Activated CD4-positive, alpha-beta memory T cell treated with anti-CD3 and anti-CD28 coated beads, Interleukin-2, amount 10 ng/mL, durations not matched to agents 7 days and 5 days (primary cell): ENCODE data around the gene CDC45. TPM values are rescaled to one million over a fixed set of nuclear protein-coding genes. Genes with fewer than 3 reads are reported as not detected.

ENCODE experiments used
- CTCF ChIA-PET: fragments of 350-600 bp; sonication (Branson Sonifier 250); formaldehyde crosslinking; loops from one replicate; lab custom pipeline; 2021; ENCODE audit warnings: antibody characterized with exemption, inconsistent platforms; lab: Charles Lee
- POLR2A ChIA-PET: fragments of 350-600 bp; sonication (Branson Sonifier 250); formaldehyde crosslinking; loops from one replicate; lab custom pipeline; 2021; ENCODE audit warnings: antibody characterized with exemption; lab: Charles Lee
- DNase-seq: peaks from one replicate; pipeline ENCODE4 v3.0.0-alpha.2; 2020
- H3K27ac Mint-ChIP-seq: one replicate; pipeline ENCODE4 v1.8.0; 2021; ENCODE audit warnings: mild to moderate bottlenecking, mixed read lengths
- H3K27me3 Mint-ChIP-seq: one replicate; pipeline ENCODE4 v1.8.0; 2021; ENCODE audit warnings: mixed read lengths
- H3K36me3 Mint-ChIP-seq: one replicate; pipeline ENCODE4 v1.8.0; 2021; ENCODE audit warnings: low read depth, mixed read lengths
- H3K4me1 Mint-ChIP-seq: one replicate; pipeline ENCODE4 v1.8.0; 2021; ENCODE audit warnings: mixed read lengths
- H3K4me3 Mint-ChIP-seq: one replicate; pipeline ENCODE4 v1.8.0; 2021; ENCODE audit warnings: mild to moderate bottlenecking, mixed read lengths
- H3K9me3 Mint-ChIP-seq: one replicate; pipeline ENCODE4 v1.8.0; 2021; ENCODE audit warnings: mixed read lengths
- total RNA-seq, 2 experiments: library from RNA; stranded (reverse); gene quantifications; one replicate each; pipeline ENCODE4 v1.2.3, GENCODE V29; 2021

Gene CDC45
- total RNA-seq, 2 experiments from 2014 or later: 53.2 to 56.2 TPM

- H3K9me3 Mint-ChIP-seq: no peaks in the 10 kb centered on the region
- H3K27me3 Mint-ChIP-seq: no peaks in the 10 kb centered on the region
- H3K4me3 Mint-ChIP-seq: no peak overlapping the region
- H3K27ac Mint-ChIP-seq: no peak overlapping the region
- H3K4me1 Mint-ChIP-seq: peaks cover 25% of the 10 kb centered on the region
- H3K36me3 Mint-ChIP-seq: peaks cover 47% of the 10 kb centered on the region
- CTCF ChIA-PET: interaction anchor here (0.7 kb wide), 1 partner anchor 14 kb away, joined by 3 read pairs; no protein-coding TSS in a partner anchor
- POLR2A ChIA-PET: interaction anchor here (1.2 to 4.6 kb wide), 3 partner anchors 18 to 29 kb away, joined by 4 to 20 read pairs (median 6); partner anchors contain the start of genes CDC45, HIRA and MRPL40
- DNase-seq: no peak
These were observed 29.2 kb upstream of the CDC45 start for GRCh38 chr22:19450363-19451175.

GRCh38 chr22:19451570-19451969 is 28.1 kb upstream of the CDC45 start:
- no peak overlapping the region for H3K4me3 Mint-ChIP-seq
- POLR2A ChIA-PET: interaction anchor here (1.7 to 4.6 kb wide), 2 partner anchors 19 to 26 kb away, joined by 6 to 20 read pairs; partner anchors contain the start of genes HIRA and MRPL40
- CTCF ChIA-PET: interaction anchor here (1.1 kb wide), 1 partner anchor 11 kb away, joined by 3 read pairs; no protein-coding TSS in a partner anchor
- H3K27me3 Mint-ChIP-seq: no peaks in the 10 kb centered on the region
- no peak overlapping the region for H3K27ac Mint-ChIP-seq
- H3K4me1 Mint-ChIP-seq: peaks cover 20% of the 10 kb centered on the region
- no peaks in the 10 kb centered on the region for H3K9me3 Mint-ChIP-seq
- peaks cover 51% of the 10 kb centered on the region for H3K36me3 Mint-ChIP-seq
- no peak for DNase-seq

- ChIA-PET POLR2A (interaction anchor here (1.2 to 4.6 kb wide), 3 partner anchors 22 to 309 kb away, joined by 4 to 20 read pairs (median 4); partner anchors contain the start of genes ESS2, HIRA and MRPL40), CTCF (interaction anchor here (1.4 kb wide), 1 partner anchor 309 kb away, joined by 3 read pairs; the partner anchor contains the start of gene ESS2)
- Mint-ChIP-seq H3K4me3 (no peak overlapping the region), H3K27me3 (no peaks in the 10 kb centered on the region), H3K4me1 (peaks cover 8% of the 10 kb centered on the region), H3K27ac (no peak overlapping the region), H3K36me3 (peaks cover 58% of the 10 kb centered on the region), H3K9me3 (no peaks in the 10 kb centered on the region)
- no peak for DNase-seq
These were observed 26.0 kb upstream of the CDC45 start for GRCh38 chr22:19453718-19454117.

GRCh38 chr22:19454156-19454555 is 25.6 kb upstream of the CDC45 start:
- no peak for DNase-seq
- Mint-ChIP-seq H3K36me3 (peaks cover 58% of the 10 kb centered on the region), H3K4me1 (peaks cover 4% of the 10 kb centered on the region), H3K27me3 (no peaks in the 10 kb centered on the region), H3K4me3 (no peak overlapping the region), H3K9me3 (no peaks in the 10 kb centered on the region), H3K27ac (no peak overlapping the region)
- ChIA-PET CTCF (interaction anchor here (1.0 to 1.4 kb wide), 2 partner anchors 12 to 310 kb away, joined by 3 read pairs; partner anchors contain the start of gene ESS2), POLR2A (interaction anchor here (0.5 to 4.6 kb wide), 5 partner anchors 10 to 310 kb away, joined by 3 to 20 read pairs (median 4); partner anchors contain the start of genes ESS2, HIRA and MRPL40)

- Mint-ChIP-seq H3K9me3 (no peaks in the 10 kb centered on the region), H3K36me3 (peaks cover 59% of the 10 kb centered on the region), H3K27me3 (no peaks in the 10 kb centered on the region), H3K4me1 (no peaks in the 10 kb centered on the region), H3K4me3 (no peak overlapping the region), H3K27ac (no peak overlapping the region)
- CTCF ChIA-PET: interaction anchor here (1.0 kb wide), 1 partner anchor 11 kb away, joined by 3 read pairs; no protein-coding TSS in a partner anchor
- DNase-seq: no peak
- POLR2A ChIA-PET: interaction anchor here (0.7 to 1.1 kb wide), 2 partner anchors 9 to 15 kb away, joined by 3 read pairs; no protein-coding TSS in a partner anchor
These were observed 24.7 kb upstream of the CDC45 start for GRCh38 chr22:19455033-19455432.

- Mint-ChIP-seq H3K27me3 (no peaks in the 10 kb centered on the region), H3K4me3 (no peak overlapping the region), H3K27ac (no peak overlapping the region), H3K36me3 (peaks cover 59% of the 10 kb centered on the region), H3K4me1 (no peaks in the 10 kb centered on the region), H3K9me3 (no peaks in the 10 kb centered on the region)
- ChIA-PET CTCF (no interaction called here), POLR2A (interaction anchor here (0.7 kb wide), 1 partner anchor 15 kb away, joined by 3 read pairs; no protein-coding TSS in a partner anchor)
- DNase-seq: no peak
These were observed 23.9 kb upstream of the CDC45 start for GRCh38 chr22:19455585-19456370.

GRCh38 chr22:19456541-19456940 is 23.2 kb upstream of the CDC45 start:
- H3K4me3 Mint-ChIP-seq: no peak overlapping the region
- no peaks in the 10 kb centered on the region for H3K9me3 Mint-ChIP-seq
- ChIA-PET POLR2A (no interaction called here), CTCF (no interaction called here)
- DNase-seq: no peak
- peaks cover 63% of the 10 kb centered on the region for H3K36me3 Mint-ChIP-seq
- no peaks in the 10 kb centered on the region for H3K4me1 Mint-ChIP-seq
- peak overlapping the region; percentile 32 for H3K27ac Mint-ChIP-seq
- H3K27me3 Mint-ChIP-seq: no peaks in the 10 kb centered on the region

- ChIA-PET CTCF (no interaction called here), POLR2A (interaction anchor here (1.2 to 1.7 kb wide), 3 partner anchors 10 to 26 kb away, joined by 3 to 9 read pairs (median 4); partner anchors contain the start of gene C22orf39)
These were observed 21.8 kb upstream of the CDC45 start for GRCh38 chr22:19457828-19458428.

GRCh38 chr22:19460036-19460435 is 19.7 kb upstream of the CDC45 start:
- Mint-ChIP-seq H3K4me3 (no peak overlapping the region), H3K36me3 (peaks cover 58% of the 10 kb centered on the region), H3K4me1 (peaks cover 8% of the 10 kb centered on the region), H3K27ac (no peak overlapping the region), H3K9me3 (no peaks in the 10 kb centered on the region), H3K27me3 (no peaks in the 10 kb centered on the region)
- DNase-seq: no peak
- POLR2A ChIA-PET: no interaction called here
- CTCF ChIA-PET: no interaction called here

More at GRCh38 chr22:19457828-19458428, 21.8 kb upstream of the CDC45 start:
- Mint-ChIP-seq H3K4me3 (no peak overlapping the region), H3K27me3 (no peaks in the 10 kb centered on the region), H3K9me3 (no peaks in the 10 kb centered on the region), H3K27ac (no peak overlapping the region), H3K36me3 (peaks cover 57% of the 10 kb centered on the region), H3K4me1 (no peaks in the 10 kb centered on the region)
- DNase-seq: no peak

- no peaks in the 10 kb centered on the region for H3K27me3 Mint-ChIP-seq
- DNase-seq: no peak
- peaks cover 14% of the 10 kb centered on the region for H3K4me1 Mint-ChIP-seq
- peaks cover 53% of the 10 kb centered on the region for H3K36me3 Mint-ChIP-seq
- POLR2A ChIA-PET: no interaction called here
- CTCF ChIA-PET: no interaction called here
- no peaks in the 10 kb centered on the region for H3K9me3 Mint-ChIP-seq
- no peak overlapping the region for H3K4me3 Mint-ChIP-seq
- H3K27ac Mint-ChIP-seq: no peak overlapping the region
These were observed 18.2 kb upstream of the CDC45 start for GRCh38 chr22:19461506-19461905.

- Mint-ChIP-seq H3K27me3 (no peaks in the 10 kb centered on the region), H3K27ac (no peak overlapping the region), H3K4me1 (peaks cover 14% of the 10 kb centered on the region), H3K4me3 (no peak overlapping the region), H3K9me3 (no peaks in the 10 kb centered on the region), H3K36me3 (peaks cover 58% of the 10 kb centered on the region)
- CTCF ChIA-PET: interaction anchor here (0.9 to 1.0 kb wide), 3 partner anchors 11 to 16 kb away, joined by 3 to 4 read pairs (median 3); partner anchors contain the start of gene C22orf39
- POLR2A ChIA-PET: interaction anchor here (1.1 kb wide), 1 partner anchor 16 kb away, joined by 3 read pairs; the partner anchor contains the start of genes CDC45 and UFD1
- no peak for DNase-seq
These were observed 16.7 kb upstream of the CDC45 start for GRCh38 chr22:19463008-19463407.
